OCI-LY7 (cell line): ENCODE measurements around the gene CERS6.

Source experiments
- CTCF ChIP-seq: fragments of 200-600 bp; sonication (generic); conservative IDR thresholded peaks from 2 replicates; pipeline ENCODE4 v1.5.1; 2014; ENCODE audit warnings: mild to moderate bottlenecking, antibody characterized with exemption, low read length, moderate library complexity, mixed read lengths
- EZH2phosphoT487 ChIP-seq: fragments of 200-600 bp; sonication (generic); IDR thresholded peaks from 2 replicates; pipeline ENCODE4 v1.6.1; 2018; ENCODE audit warnings: low read depth, borderline replicate concordance, mild to moderate bottlenecking, mixed run types, antibody characterized with exemption, low read length, moderate library complexity, mixed read lengths

DNA sequence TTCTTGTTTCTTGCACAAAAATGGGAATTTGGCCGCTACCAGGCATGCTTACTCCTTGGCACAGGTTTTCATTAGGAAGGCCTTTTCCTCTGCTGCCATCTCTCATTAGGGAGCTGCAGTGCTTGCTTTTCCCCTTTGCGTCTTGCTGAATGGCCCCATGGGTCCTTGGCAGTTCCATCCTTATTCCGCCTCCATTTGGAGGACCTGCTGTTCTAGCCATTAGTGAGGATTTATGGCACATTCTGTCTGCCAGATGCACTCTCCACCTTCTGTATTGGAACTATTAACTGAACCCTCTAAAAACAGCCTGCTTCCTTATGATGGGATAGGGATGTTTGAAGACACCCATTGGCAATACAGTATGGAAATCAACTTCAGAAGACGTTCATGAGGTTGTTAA lies 242.9 kb downstream of the CERS6 start:
- no peak for TF ChIP-seq CTCF
- no peak for TF ChIP-seq EZH2phosphoT487
